ENCODE measurements around the gene WDR33.

The WDR33 gene

DNA sequence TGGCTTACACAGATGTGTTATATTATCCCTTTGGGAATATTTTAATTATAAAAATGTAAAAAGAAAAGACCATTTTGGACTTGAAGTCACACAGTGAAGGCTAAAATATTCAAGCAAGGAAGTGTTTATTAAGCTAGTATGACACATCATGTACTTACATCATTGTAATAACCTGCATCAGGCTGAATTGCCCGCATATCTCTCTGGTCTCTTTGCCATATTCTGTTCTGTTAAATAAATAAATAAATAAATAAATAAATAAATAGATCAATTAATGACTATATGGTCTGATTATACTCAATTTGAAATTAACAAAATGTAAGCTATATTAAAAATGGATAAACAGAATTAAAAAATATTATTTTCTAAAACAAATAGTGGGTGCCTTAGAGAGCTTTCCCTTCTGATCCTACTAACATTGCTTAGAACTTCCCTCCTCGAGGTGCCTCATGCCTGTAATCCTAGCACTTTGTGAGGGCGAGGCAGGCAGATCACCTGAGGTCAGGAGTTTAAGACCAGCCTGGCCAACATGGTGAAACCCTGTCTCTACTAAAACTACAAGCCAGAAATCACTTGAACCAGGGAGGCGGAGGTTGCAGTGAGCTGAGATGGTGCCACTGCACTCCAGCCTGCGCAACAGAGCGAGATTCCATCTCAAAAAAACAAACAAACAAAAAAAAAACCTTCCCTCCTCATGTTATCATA is 42.0 kb downstream of the WDR33 start:
- Histone ChIP-seq H3F3A (ENCODE audit: insufficient read depth, low read length) (no peaks in the 10 kb centered on the region), H3K79me2 (ENCODE audit: insufficient read depth, low read length) (peaks cover 49% of the 10 kb centered on the region), H3K9me3 (ENCODE audit: low read length) (no peaks in the 10 kb centered on the region), H4K20me1 (ENCODE audit: insufficient read depth, low read length) (no peaks in the 10 kb centered on the region), H3K4me1 (ENCODE audit: insufficient read depth, low read length, severe bottlenecking) (peaks cover 6% of the 10 kb centered on the region), H2AFZ (ENCODE audit: low read length) (no peak overlapping the region), H3K36me3 (ENCODE audit: insufficient read depth, low read length) (peaks cover 70% of the 10 kb centered on the region), H3K9ac (ENCODE audit: low read length) (no peak overlapping the region), H3K27me3 (ENCODE audit: insufficient read depth, low read length) (no peaks in the 10 kb centered on the region), H3K4me3 (ENCODE audit: low read depth, low read length, poor library complexity, severe bottlenecking) (no peak overlapping the region), H3K27ac (ENCODE audit: low read depth, low read length, poor library complexity, severe bottlenecking) (no peak overlapping the region), H3K9me2 (ENCODE audit: low read depth, low read length) (no peaks in the 10 kb centered on the region), H3K4me2 (ENCODE audit: low read length) (no peak overlapping the region)
- TF ChIP-seq EZH2 (IDR thresholded peaks at IDR 0.05; ENCODE audit: borderline replicate concordance, low read length) (no peak), CTCF (IDR thresholded peaks at IDR 0.05; ENCODE audit: low read length) (no peak)

DNA sequence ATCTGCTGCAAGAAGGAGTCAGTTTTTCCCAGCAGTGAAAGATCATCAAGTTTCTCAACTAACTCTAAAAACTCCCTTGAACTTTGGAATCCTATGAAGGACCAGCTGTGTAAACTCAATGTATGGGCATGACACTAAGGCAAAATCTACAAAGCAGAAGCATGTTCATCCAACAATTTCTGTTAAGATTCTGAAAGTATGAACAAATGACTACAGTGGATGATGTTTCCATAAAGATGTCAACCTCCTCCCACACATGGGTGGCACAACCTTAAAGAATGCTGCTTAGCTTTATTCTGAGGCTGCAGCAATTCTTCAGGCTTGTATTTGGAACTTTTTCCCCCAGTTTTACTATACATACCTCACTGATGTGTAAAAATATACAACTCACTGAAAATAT is 47.2 kb downstream of the WDR33 start:
- Histone ChIP-seq H3K27me3 (ENCODE audit: insufficient read depth, low read length) (no peaks in the 10 kb centered on the region), H3K27ac (ENCODE audit: low read depth, low read length, poor library complexity, severe bottlenecking) (no peak overlapping the region), H3K9me3 (ENCODE audit: low read length) (no peaks in the 10 kb centered on the region), H3K9me2 (ENCODE audit: low read depth, low read length) (no peaks in the 10 kb centered on the region), H3K4me2 (ENCODE audit: low read length) (no peak overlapping the region), H3K4me3 (ENCODE audit: low read depth, low read length, poor library complexity, severe bottlenecking) (no peak overlapping the region), H3K36me3 (ENCODE audit: insufficient read depth, low read length) (peaks cover 84% of the 10 kb centered on the region), H4K20me1 (ENCODE audit: insufficient read depth, low read length) (no peaks in the 10 kb centered on the region), H3F3A (ENCODE audit: insufficient read depth, low read length) (no peaks in the 10 kb centered on the region), H2AFZ (ENCODE audit: low read length) (no peak overlapping the region), H3K9ac (ENCODE audit: low read length) (no peak overlapping the region), H3K79me2 (ENCODE audit: insufficient read depth, low read length) (peaks cover 6% of the 10 kb centered on the region; the same call in 1 of the 2 replicates), H3K4me1 (ENCODE audit: insufficient read depth, low read length, severe bottlenecking) (no peaks in the 10 kb centered on the region)
- TF ChIP-seq CTCF (IDR thresholded peaks at IDR 0.05; ENCODE audit: low read length) (no peak), EZH2 (IDR thresholded peaks at IDR 0.05; ENCODE audit: borderline replicate concordance, low read length) (no peak)

DNA sequence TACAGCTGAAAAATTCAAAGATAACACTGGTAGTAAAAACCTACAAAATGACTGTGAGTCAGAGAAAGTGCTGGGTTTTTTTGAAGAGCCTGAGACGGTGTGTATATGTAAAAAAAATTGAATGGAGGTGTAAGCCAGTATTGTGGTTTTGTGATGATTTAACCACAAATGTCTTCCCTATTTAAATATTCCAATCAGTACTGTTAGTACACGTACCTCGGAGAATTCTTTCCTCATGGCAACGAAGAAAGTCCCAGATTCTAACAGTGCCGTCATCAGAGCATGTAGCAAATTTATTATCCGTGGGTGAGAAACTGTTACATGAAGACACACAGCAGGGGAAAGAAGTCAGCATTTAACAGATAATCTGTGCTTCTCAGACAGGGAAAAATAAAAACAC is 48.1 kb downstream of the WDR33 start:
- no peaks in the 10 kb centered on the region for H3F3A ChIP-seq (ENCODE audit: insufficient read depth, low read length)
- no peak overlapping the region for H3K4me2 ChIP-seq (ENCODE audit: low read length)
- no peaks in the 10 kb centered on the region for H3K9me3 ChIP-seq (ENCODE audit: low read length)
- no peaks in the 10 kb centered on the region for H3K4me1 ChIP-seq (ENCODE audit: insufficient read depth, low read length, severe bottlenecking)
- peaks cover 84% of the 10 kb centered on the region for H3K36me3 ChIP-seq (ENCODE audit: insufficient read depth, low read length)
- H3K27me3 ChIP-seq (ENCODE audit: insufficient read depth, low read length) = no peaks in the 10 kb centered on the region
- no peak overlapping the region for H3K9ac ChIP-seq (ENCODE audit: low read length)
- peaks cover under 1% of the 10 kb centered on the region; the same call in 1 of the 2 replicates for H3K79me2 ChIP-seq (ENCODE audit: insufficient read depth, low read length)
- no peak overlapping the region for H2AFZ ChIP-seq (ENCODE audit: low read length)
- H3K9me2 ChIP-seq (ENCODE audit: low read depth, low read length) = no peaks in the 10 kb centered on the region
- H3K4me3 ChIP-seq (ENCODE audit: low read depth, low read length, poor library complexity, severe bottlenecking) = no peak overlapping the region
- no peaks in the 10 kb centered on the region for H4K20me1 ChIP-seq (ENCODE audit: insufficient read depth, low read length)
- TF ChIP-seq EZH2 (IDR thresholded peaks at IDR 0.05; ENCODE audit: borderline replicate concordance, low read length) = no peak
- TF ChIP-seq CTCF (IDR thresholded peaks at IDR 0.05; ENCODE audit: low read length) = no peak
- no peak overlapping the region for H3K27ac ChIP-seq (ENCODE audit: low read depth, low read length, poor library complexity, severe bottlenecking)

All from OCI-LY1 (cell line).